HG03097 (cell line): Measurements from ENCODE around the gene PTPRG.

Experiments used
- ATAC-seq: cut with Tn5 transposase; IDR thresholded peaks from one replicate; pipeline ENCODE4 v1.9.1; 2021; ENCODE audit not compliant: unreplicated experiment, low FRiP score

Gene PTPRG

DNA sequence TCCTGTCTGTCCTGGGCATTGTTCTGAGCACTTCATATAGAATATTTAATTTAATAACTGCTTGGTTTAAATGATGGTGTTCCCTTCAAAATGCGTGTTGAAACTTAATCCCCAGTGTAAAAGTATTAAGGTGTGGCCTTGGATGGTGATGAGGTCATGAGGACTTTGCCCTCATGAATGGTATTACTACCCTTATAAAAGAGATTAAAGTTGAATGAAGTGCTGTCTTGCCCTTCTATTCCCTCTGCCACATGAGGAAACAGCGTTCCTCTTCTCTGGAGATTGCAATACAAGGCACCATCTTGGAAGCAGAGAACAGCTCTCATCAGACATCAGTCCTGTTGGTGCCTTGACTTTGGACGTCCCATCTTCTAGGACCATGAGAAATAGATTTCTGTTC is 374.4 kb downstream of the PTPRG start:
- no peak for ATAC-seq

DNA sequence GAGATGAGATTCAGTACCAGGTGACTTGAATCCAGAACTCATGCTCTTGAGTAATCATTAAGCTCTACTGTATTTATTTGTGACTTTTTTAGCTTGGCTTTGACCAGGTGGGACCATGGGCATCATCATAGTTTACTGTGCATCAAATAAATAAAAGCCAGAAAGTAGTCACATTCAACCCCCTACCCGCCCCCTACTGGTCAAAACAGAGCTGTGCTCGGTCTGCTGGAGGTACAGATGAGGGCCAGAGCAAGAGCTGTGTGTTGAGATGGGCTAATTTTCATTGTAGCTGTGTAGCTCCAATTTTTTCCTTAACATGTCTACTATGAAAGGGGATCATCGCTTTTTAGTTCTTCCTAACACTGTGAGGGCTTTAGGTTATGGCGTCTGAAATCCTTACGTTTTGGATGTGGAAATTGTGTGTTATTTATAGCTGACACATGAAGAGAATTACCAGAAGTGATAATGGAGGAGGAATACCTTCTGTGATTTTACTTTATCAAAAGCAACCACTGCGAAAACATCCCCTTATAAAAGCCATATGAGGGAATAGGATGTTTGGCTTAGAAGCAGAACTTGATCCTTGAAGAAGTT is 375.1 kb downstream of the PTPRG start:
- no peak for ATAC-seq

DNA sequence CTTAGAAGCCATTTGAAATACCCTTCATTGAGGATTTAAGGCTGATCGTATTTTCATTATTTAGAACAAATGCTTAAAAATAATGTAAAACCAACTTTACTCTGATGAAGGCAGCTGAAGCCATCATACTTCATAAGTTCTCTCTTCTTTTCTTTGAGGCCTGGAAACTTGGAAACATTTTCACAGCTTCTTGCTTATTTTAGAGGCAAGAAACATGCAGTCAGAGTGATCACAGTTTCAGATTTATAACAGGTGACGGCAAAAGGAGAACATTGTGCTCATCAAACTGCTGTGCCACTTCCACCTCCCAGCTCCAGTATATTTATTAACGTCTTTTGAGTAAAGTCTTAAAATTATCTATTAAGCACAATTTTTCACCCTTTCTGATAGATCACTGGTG is 376.1 kb downstream of the PTPRG start:
- no peak for ATAC-seq

DNA sequence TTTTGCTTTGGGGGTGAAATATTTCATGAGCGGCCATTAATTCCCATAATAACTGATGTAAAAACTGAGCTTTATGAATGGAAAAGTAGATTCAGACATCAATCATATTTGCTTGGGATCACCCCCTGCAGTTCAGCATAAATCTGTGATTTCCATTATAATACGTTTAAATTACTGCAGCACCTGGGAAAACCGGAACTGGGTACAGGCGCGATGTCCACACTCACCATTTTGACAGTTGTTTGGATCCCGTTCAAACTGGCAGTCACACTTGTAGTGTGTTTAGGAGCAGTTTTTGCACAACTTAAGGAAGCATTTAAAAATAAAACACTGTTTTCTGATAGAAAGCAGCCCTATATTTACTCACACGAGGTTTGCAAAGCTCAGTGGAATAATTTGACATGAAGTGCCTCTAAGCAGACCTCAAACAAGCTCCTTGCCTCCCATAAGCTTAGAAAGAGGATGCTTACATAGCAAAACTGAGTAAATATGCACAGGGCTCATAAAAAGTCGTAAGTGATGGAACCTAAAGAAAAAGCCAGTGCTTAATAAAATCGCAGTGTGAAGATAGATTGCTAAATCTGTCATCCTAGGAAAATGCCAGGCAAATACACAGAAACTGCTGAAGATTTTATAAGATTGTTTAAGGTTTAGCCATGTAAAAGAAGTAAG is 377.6 kb downstream of the PTPRG start:
- no peak for ATAC-seq

DNA sequence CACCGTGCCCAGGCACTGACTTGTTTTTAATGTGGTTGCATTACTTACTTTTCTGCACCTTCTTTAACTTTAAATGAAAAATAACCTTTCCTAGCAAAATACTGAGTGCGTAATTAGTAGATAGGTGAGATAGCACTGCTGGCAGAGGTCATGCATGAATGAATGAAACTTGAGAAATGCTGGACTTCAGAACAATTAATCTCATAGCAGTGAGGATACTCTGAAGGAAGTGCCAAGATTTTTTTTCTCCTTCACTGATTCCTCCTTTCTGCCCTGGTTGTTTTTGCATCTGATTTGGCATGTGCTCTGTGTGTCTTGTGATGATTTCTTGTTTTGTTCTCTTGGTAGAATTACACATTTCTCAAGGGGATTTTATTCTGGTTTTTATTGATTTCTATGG is 378.9 kb downstream of the PTPRG start:
- no peak for ATAC-seq

DNA sequence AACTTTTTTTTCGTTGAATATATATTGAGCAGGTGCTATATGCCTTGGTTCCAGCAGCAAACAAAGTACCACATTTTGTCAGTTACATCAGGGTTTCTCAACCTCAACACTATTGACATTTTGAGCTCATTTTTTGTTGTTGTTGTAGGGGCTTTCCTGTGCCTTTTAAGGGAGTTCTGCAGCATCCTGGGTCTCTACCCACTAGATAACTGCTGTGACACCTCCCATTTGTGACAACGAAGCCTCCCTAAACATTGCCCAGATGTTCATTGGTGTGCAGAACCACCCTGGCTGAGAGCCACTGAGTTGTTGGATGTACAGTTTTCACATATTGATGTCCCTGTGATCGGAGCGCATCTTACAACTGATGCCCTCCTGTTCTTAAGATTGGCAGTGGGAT is 382.6 kb downstream of the PTPRG start:
- ATAC-seq, result no peak

DNA sequence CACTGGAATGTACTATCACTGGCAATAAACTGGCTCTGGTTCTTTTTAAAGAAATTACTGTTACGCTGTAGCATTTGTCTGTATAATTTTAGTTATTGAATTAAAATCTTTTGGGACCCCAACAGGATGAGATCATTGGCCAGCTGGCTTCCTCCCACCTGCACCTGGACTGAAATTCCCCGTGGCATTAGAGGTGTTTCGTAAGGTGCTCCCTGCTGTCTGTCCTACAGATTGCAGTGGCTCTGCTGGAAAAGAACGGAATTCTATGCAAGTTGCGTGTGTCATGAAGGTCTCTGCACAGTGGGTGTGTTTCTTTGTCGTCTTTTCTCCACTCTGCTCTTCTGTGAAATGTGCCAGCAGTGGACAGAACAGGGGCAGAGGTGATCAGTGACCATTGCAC is 383.4 kb downstream of the PTPRG start:
- no peak for ATAC-seq

DNA sequence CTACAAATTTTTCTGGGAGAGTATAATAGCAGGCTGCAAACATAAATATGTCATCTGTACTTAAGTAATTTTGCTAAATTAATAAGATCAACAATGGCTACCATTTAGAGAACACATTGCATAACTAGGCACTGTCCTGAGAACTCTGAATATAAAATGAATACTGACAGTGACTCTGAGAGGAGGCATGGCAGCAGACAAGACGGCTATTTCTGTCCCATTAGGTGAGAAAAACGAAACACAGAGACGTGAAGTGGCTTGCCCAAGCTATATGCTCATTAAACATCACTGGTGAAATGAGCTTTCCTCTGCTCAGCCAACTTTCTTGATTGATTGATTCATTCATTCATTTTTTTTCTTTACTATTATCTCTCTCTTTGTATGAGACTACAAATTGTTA is 384.3 kb downstream of the PTPRG start:
- no peak for ATAC-seq

DNA sequence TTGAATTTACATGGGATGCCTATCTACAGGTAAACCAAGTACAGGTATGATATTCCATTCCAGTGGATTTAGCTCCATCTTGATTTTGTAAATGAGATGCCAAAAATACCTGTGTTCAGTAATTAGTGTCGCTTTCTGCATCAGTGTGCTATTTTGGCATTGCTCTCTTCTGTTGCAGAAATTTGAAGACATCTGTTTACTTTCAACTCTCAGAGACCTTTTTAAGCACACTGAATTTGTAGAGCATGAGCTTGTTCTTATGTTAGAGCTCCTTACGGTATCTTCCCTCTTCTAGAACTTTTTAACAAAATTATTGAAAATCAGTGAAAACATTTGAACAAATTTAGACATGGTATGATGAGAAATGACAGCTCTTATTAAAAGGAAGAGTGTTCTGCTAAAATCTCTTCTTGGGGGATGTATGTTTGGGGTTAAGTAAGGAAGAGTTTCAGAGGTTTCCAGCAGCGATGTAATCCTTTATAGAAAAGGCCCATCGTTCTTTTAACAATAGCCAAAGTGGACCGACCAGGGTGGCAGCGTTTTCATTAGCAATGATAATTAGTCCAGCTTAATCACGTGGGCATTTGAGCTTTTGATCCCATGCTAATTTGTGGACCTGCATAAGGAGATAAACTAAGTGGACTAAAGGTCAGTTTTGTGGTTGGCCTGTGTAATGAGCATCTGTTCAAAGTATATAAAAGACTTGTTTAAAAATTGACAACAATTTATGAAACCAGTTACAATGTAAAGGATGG is 385.4 kb downstream of the PTPRG start:
- no peak for ATAC-seq

DNA sequence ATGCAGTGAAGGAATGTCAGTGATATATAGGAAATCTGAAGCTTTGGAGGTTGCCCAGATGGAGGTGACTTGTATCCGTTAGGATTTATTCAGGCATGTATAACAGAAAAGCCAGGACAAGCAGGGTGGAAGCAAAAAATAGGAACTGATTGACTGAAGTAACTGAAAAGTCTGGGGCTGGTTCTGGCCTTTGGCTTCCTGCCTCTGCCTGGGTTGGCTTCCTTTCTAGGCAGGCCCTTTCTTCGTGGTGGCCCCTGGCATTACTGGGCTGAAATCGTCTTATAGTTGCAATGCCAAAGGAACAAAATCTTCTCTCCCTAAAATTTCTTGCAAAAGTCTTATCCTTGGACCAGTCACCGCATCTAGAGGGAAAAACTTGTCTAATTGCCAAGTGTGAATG is 386.1 kb downstream of the PTPRG start:
- ATAC-seq, result no peak

DNA sequence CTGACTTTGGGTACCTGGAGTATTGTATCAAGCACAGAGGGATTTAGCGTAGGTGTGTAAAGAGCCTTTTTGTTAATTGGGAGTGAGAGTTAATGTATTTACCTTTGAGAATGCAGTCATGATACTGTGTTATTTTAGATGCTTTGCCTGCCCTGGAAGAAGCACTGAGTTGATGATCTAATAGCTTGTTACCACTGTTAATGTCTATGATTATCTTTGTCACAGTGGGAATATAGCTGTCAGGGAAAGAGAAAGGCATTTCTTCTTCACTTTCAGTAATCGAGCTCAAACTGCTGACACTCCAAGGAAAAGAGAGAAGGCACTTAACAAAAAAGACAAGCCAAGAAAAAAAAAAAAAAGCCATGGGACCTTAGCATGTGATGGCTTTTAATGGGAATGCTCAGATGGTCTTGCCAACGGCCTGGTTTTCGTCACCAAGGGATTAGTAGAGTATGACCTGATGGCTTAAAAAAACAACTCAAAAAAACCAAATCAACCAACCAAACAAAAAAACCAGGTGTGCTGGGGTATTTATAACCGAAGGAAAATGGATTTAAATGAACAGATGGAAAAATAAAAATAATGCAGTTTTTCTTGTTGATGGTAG is 387.4 kb downstream of the PTPRG start:
- no peak for ATAC-seq

DNA sequence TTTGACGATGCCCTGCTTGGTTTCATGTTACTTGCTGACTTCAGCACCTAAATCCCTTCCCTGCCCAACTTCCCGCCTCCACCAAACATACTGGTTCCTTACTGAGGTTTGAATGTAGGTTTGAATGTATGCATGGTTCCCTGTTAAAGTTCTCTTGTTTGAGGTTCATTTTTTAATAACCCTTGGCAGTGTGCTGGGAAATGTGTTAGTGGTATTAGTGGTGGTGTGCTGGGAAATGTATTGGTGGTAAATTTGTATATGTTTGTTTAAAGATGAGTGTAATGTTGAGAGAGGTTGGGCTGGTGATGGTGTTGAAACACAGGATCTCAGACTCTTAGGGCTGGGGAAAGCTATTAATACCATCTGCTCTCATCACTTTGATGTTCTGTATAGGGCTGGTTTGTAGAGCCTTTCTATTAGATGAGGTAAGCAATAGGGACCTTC is 392.7 kb downstream of the PTPRG start:
- ATAC-seq, result no peak

DNA sequence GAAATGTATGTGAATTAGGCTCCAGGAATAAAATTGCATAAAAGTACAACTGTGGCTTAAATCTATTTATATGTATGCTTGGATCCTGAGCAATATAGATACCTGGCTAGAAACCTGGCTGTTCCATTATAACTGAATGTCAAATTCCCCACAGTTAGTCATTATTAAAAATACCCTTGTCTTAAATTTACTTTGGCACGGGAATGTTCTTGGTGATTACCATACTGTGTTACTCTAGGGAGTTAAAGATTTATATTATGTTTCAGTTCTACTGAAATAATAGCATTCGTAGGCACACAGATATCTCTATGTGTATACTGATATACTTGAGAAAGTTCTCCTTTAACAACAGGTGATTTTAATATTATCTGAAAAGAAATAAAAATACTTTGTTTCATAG is 394.1 kb downstream of the PTPRG start:
- ATAC-seq, result no peak

DNA sequence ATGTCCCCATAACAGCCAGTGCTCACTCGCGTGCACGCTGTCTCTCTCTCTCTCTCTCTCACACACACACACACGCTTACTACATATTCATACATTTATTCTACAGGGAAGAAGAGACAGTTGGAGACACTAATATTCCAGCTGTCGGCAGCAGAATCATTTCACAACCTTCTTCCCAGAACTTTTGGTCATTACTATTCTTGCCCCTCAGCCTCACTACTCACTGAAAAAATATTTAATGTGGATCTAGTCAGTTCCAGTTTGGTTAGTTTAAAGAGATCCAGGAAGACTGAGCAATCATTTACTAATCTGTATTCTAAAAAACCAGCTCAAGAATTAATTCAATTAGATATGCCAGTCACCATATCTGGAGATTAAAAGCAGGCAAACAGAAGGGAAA is 394.9 kb downstream of the PTPRG start:
- no peak for ATAC-seq

DNA sequence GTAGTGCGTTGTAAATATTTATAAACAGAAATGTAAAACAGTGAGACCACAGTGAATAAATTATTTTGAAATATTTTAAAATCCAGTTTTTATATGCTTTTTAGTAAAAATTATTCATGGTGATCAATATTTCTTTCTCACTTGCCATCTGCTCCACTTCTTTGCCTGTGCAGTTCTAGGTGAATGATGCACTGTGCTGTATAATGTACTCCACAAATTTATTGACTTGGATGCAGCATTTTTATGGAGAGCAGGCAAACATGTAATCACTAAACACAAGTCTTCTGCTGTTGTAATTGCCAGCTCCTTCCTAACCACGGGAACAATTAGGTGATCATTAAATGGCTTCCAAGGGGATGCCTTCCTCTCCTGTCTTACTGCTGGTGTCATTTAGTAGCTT is 395.9 kb downstream of the PTPRG start:
- no peak for ATAC-seq

DNA sequence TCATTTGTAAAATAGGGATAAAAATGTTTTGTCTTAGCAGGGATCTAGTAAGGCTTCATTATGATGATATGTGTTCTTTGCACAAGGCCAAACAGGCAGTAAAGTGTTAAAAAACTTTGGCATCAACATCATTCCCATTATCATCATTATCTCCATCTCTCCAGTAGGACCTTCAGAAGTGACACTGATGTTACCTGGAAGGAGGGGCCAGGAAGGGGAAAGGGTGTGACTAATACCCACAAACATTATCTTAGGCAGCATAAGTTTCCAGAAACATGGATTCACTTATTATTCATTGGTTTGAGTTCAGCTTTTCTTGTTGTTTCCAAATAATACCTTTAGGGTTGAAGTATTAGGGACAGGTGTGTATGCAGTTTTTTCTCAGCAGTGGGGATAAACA is 399.6 kb downstream of the PTPRG start:
- no peak for ATAC-seq

DNA sequence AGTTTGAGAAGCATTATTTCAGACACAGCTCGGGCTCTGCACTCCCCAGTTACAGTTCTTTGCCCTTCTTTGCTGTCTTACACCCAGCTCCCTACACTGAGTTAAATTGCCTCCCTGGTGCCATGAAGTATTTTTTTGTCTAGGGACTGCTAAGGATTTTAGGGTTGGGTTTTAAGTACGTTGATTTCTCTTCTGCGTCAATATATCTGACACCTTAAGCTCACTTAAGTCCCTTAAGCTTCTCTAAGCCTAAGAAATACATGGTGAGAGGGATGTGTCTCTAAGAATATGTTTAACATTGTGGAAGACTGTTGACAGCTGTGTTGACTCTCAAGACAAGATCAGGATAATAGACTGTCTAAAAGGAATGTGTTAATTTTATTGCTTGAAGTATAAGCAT is 400.5 kb downstream of the PTPRG start:
- ATAC-seq, result no peak

DNA sequence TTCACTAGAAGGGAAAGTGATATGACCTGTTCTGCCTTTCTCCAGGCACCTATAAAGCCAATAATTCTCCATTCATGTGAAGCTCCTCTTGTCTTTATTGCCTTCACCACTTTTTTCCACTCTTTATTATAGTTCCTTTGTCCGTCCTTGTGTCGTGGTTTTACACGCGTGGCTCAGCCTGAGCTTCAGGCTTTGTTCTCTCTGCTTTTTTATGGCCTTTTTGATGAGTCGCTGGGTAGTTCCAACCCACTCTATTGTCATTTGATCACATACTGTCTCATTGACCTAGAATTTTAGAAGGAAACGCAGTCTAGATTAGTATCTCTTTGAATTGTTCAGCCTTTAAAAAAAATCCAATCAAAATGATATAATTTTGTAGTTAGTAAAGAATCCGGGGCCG is 403.2 kb downstream of the PTPRG start:
- no peak for ATAC-seq

DNA sequence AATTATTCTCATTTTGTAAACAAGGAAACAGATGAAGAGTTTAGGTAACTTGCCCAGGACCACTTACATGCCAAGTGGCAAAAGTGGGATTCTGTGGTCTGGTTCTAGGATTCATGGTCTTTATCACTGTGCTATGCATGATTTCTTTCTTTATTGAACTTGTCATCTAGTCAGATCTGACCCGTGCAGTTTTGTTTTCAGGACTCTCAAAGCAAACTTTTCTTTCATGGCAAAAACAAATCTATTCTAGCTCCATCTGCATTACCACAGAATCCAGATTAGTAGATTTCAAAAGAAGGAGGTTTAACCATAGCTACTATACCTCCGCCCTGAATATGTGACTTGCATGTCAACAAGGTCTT is 404.4 kb downstream of the PTPRG start:
- no peak for ATAC-seq

DNA sequence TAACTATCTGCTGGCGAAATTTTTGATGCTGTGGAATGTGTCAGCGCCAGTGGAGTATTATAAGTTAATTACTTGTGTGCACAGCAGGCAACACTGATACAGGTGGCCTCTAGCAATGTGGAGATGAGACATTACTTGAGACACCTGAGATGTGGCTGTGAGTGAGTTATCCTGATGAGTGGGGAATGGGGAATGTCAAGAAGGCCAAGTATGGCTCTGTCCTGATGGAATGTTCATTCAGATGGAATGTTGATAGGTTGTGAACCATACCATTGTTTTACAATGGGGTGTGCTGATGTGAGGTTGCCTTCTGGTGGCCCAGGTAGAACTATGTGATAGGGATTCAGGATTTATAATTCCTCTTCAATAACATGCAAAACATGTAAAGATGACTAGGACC is 404.8 kb downstream of the PTPRG start:
- ATAC-seq, result no peak

DNA sequence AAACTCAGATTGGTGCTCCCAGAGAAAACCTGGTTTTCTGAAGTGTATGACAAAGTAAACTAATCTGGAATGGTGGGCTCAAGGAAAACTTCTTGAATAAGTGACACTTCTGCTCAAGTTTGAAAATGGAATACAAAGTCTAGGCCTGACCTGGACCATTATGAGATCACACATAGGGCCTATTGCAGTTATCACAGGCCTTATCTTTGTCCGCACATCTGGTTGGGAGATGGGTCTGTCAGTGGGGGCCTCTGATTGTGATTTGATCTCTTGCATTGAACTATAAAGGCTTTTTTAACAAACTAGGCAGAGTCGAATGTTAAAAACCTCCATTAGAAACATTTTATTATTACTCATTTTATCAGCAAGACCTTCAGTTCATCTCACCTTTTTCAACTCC is 405.6 kb downstream of the PTPRG start:
- no peak for ATAC-seq

DNA sequence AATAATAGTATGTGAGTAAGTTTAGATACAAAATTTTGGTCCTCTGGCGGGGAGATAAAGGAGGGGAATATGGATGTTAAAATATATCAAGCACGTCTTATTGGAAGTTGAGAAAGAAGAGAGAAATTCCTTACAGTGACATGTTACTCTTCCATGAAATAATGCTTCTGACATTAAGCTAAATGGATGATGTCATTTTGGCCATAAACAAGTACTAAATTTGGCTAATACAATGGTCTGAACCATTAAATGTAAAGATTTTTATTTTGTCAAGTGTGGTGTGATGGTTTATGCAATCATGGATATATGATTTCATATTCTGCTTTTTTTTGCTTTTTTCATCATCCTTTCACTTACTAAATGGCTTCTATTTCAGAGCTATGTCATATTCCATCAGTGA is 406.6 kb downstream of the PTPRG start:
- no peak for ATAC-seq
